CD4-positive, alpha-beta T cell (primary cell): ENCODE measurements around the gene UNC5CL. TPM values are rescaled to one million over a fixed set of nuclear protein-coding genes. Genes with fewer than 3 reads are reported as not detected.

Source experiments
- ATAC-seq: fragments of 200-7000 bp; cut with Tn5 transposase; one replicate; pipeline ENCODE4 v1.10.0; 2022; ENCODE audit warnings: mild to moderate bottlenecking; ENCODE audit not compliant: poor library complexity
- CTCF ChIA-PET: fragments of 350-600 bp; sonication (Branson Sonifier 250); formaldehyde crosslinking; loops from one replicate; lab custom pipeline; 2021; ENCODE audit warnings: antibody characterized with exemption, inconsistent platforms; lab: Charles Lee
- POLR2A ChIA-PET: fragments of 350-600 bp; sonication (Branson Sonifier 250); formaldehyde crosslinking; loops from one replicate; lab custom pipeline; 2021; ENCODE audit warnings: antibody characterized with exemption, inconsistent platforms; lab: Charles Lee
- DNase-seq, 14 experiments: peaks; one replicate each; pipeline ENCODE4 v3.0.0-alpha.2; 2013 to 2020; ENCODE audit warnings: mixed read lengths in 2 of 14
- H3K27ac ChIP-seq, 2 donors: one replicate each; pipeline versions ENCODE4 v1.5.1 to v1.7.0; 2013; ENCODE audit warnings: low read length in 2 of 2, low read depth in 1 of 2, mild to moderate bottlenecking in 1 of 2
- H3K27me3 ChIP-seq, 2 experiments: 1 replicate in 1 of 2; 2 replicates in 1 of 2; pipeline versions ENCODE4 v1.6.1 to v1.7.0; 2013; ENCODE audit warnings: low read length in 2 of 2, control low read depth in 1 of 2, mild to moderate bottlenecking in 1 of 2, moderate library complexity in 1 of 2; ENCODE audit not compliant: insufficient read depth in 2 of 2, control insufficient read depth in 1 of 2
- H3K36me3 ChIP-seq: one replicate; pipeline ENCODE4 v1.6.1; 2013; ENCODE audit warnings: low read length, control low read depth; ENCODE audit not compliant: insufficient read depth
- H3K4me1 ChIP-seq: one replicate; pipeline ENCODE4 v1.6.1; 2013; ENCODE audit warnings: low read length, control low read depth; ENCODE audit not compliant: insufficient read depth
- H3K4me3 ChIP-seq: one replicate; pipeline ENCODE4 v1.5.1; 2013; ENCODE audit warnings: mild to moderate bottlenecking, low read length, moderate library complexity
- H3K9me3 ChIP-seq, 2 experiments: 1 replicate in 1 of 2; 2 replicates in 1 of 2; pipeline versions ENCODE4 v1.6.1 to v1.7.0; 2013; ENCODE audit warnings: low read length in 2 of 2, mild to moderate bottlenecking in 2 of 2, control low read depth in 1 of 2, moderate library complexity in 1 of 2; ENCODE audit not compliant: control insufficient read depth in 1 of 2, insufficient read depth in 1 of 2
- H3K27ac Mint-ChIP-seq: one replicate; pipeline ENCODE4 v1.8.0; 2020; ENCODE audit warnings: mixed read lengths
- H3K27me3 Mint-ChIP-seq: one replicate; pipeline ENCODE4 v1.8.0; 2021; ENCODE audit warnings: mixed read lengths
- H3K36me3 Mint-ChIP-seq: one replicate; pipeline ENCODE4 v1.8.0; 2021; ENCODE audit warnings: low read depth, mixed read lengths
- H3K4me1 Mint-ChIP-seq: one replicate; pipeline ENCODE4 v1.8.0; 2021; ENCODE audit warnings: low read depth, mixed read lengths
- H3K4me3 Mint-ChIP-seq: one replicate; pipeline ENCODE4 v1.8.0; 2020; ENCODE audit warnings: mild to moderate bottlenecking, mixed read lengths
- H3K9me3 Mint-ChIP-seq: one replicate; pipeline ENCODE4 v1.8.0; 2020; ENCODE audit warnings: mixed read lengths
- intact Hi-C, 2 experiments: fragments of 100-400 bp; cut with DNase I in 1 of 2; cut with micrococcal nuclease in 1 of 2; formaldehyde crosslinking; loops; one replicate each; pipeline versions ENCODE4 v1.15.1 to v1.9.0; 2023 to 2025; cut with DNase I, micrococcal nuclease
- total RNA-seq, 174 experiments: library from RNA in 2 of 174; stranded (reverse) in 2 of 174; gene quantifications; one replicate each; pipeline ENCODE4 v1.2.3 and lab custom pipeline; 2021 to 2026
- TF ChIP-seq, protein P1 (sequence below): fragments of 200-600 bp; IDR thresholded peaks from one replicate; pipeline ENCODE4 v1.8.0; 2022; ENCODE audit warnings: antibody characterized with exemption, mild to moderate bottlenecking

Gene UNC5CL
- total RNA-seq, 2 experiments from 2014 or later, result 2.5 to 2.9 TPM

GRCh38 chr6:41027241-41027640, 11.8 kb downstream of the UNC5CL start:
- Histone ChIP-seq H3K36me3 (no peaks in the 10 kb centered on the region), H3K27me3 (no peaks in the 10 kb centered on the region), H3K9me3 (no peaks in the 10 kb centered on the region), H3K4me1 (peaks cover 23% of the 10 kb centered on the region), H3K4me3 (peak overlapping the region; percentile 78), H3K27ac (peak overlapping the region in 1 of 2 donors; percentile 59)
- intact Hi-C loops, result loop anchor here (1.0 to 5.0 kb wide), 3 partner anchors 21 to 1680 kb away; no protein-coding TSS in a partner anchor
- ATAC-seq (no peak), DNase-seq (no peak)
- Mint-ChIP-seq H3K4me3 (peak overlapping the region; percentile 88), H3K4me1 (peaks cover 33% of the 10 kb centered on the region), H3K27me3 (no peaks in the 10 kb centered on the region), H3K36me3 (no peaks in the 10 kb centered on the region), H3K27ac (peak overlapping the region; percentile 75), H3K9me3 (no peaks in the 10 kb centered on the region)
- TF ChIP-seq, protein P1, sequence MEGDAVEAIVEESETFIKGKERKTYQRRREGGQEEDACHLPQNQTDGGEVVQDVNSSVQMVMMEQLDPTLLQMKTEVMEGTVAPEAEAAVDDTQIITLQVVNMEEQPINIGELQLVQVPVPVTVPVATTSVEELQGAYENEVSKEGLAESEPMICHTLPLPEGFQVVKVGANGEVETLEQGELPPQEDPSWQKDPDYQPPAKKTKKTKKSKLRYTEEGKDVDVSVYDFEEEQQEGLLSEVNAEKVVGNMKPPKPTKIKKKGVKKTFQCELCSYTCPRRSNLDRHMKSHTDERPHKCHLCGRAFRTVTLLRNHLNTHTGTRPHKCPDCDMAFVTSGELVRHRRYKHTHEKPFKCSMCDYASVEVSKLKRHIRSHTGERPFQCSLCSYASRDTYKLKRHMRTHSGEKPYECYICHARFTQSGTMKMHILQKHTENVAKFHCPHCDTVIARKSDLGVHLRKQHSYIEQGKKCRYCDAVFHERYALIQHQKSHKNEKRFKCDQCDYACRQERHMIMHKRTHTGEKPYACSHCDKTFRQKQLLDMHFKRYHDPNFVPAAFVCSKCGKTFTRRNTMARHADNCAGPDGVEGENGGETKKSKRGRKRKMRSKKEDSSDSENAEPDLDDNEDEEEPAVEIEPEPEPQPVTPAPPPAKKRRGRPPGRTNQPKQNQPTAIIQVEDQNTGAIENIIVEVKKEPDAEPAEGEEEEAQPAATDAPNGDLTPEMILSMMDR, result no peak
- ChIA-PET CTCF (interaction anchor here (1.2 to 2.0 kb wide), 6 partner anchors 9 to 47 kb away, joined by 4 to 9 read pairs (median 5); no protein-coding TSS in a partner anchor), POLR2A (interaction anchor here (0.9 to 2.5 kb wide), 5 partner anchors 25 to 279 kb away, joined by 3 to 25 read pairs (median 9); partner anchors contain the start of genes APOBEC2, NFYA, OARD1 and TREML2)

GRCh38 chr6:41025966-41026530, 13.0 kb downstream of the UNC5CL start:
- Histone ChIP-seq H3K27ac (no peak overlapping the region), H3K4me1 (peaks cover 23% of the 10 kb centered on the region), H3K9me3 (no peaks in the 10 kb centered on the region), H3K4me3 (no peak overlapping the region), H3K27me3 (no peaks in the 10 kb centered on the region), H3K36me3 (no peaks in the 10 kb centered on the region)
- DNase-seq, result no peak
- no peak for ATAC-seq
- TF ChIP-seq, protein P1, result no peak
- intact Hi-C loops, result loop anchor here in 1 of 2 experiments (5.0 kb wide), 2 partner anchors 1664 to 1679 kb away; no protein-coding TSS in a partner anchor
- peak overlapping the region; percentile 48 for H3K27ac Mint-ChIP-seq
- ChIA-PET CTCF (no interaction called here), POLR2A (interaction anchor here (2.5 kb wide), 1 partner anchor 46 kb away, joined by 25 read pairs; the partner anchor contains the start of genes NFYA and OARD1)
- H3K9me3 Mint-ChIP-seq, result no peaks in the 10 kb centered on the region
- no peaks in the 10 kb centered on the region for H3K36me3 Mint-ChIP-seq
- peaks cover 31% of the 10 kb centered on the region for H3K4me1 Mint-ChIP-seq
- peak overlapping the region; percentile 65 for H3K4me3 Mint-ChIP-seq
- H3K27me3 Mint-ChIP-seq, result no peaks in the 10 kb centered on the region

- Histone ChIP-seq H3K4me3 (no peak overlapping the region), H3K9me3 (peaks cover 0 to 3% of the 10 kb centered on the region in 2 experiments), H3K27me3 (no peaks in the 10 kb centered on the region), H3K36me3 (no peaks in the 10 kb centered on the region), H3K4me1 (peaks cover 10% of the 10 kb centered on the region), H3K27ac (no peak overlapping the region)
- Mint-ChIP-seq H3K27ac (no peak overlapping the region), H3K4me1 (peaks cover 15% of the 10 kb centered on the region), H3K9me3 (no peaks in the 10 kb centered on the region), H3K4me3 (no peak overlapping the region), H3K27me3 (no peaks in the 10 kb centered on the region), H3K36me3 (peaks cover 6% of the 10 kb centered on the region)
- ChIA-PET POLR2A (no interaction called here), CTCF (no interaction called here)
- ATAC-seq (no peak), DNase-seq (no peak)
- TF ChIP-seq, protein P1, result no peak
- intact Hi-C loops, result loop anchor here in 1 of 2 experiments (5.0 kb wide), 1 partner anchor 696 kb away; no protein-coding TSS in a partner anchor
These were observed 15.9 kb downstream of the UNC5CL start for GRCh38 chr6:41023114-41023513.
